ENCODE data around the gene RBM18.

RBM18 gene, protein sequence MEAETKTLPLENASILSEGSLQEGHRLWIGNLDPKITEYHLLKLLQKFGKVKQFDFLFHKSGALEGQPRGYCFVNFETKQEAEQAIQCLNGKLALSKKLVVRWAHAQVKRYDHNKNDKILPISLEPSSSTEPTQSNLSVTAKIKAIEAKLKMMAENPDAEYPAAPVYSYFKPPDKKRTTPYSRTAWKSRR

DNA sequence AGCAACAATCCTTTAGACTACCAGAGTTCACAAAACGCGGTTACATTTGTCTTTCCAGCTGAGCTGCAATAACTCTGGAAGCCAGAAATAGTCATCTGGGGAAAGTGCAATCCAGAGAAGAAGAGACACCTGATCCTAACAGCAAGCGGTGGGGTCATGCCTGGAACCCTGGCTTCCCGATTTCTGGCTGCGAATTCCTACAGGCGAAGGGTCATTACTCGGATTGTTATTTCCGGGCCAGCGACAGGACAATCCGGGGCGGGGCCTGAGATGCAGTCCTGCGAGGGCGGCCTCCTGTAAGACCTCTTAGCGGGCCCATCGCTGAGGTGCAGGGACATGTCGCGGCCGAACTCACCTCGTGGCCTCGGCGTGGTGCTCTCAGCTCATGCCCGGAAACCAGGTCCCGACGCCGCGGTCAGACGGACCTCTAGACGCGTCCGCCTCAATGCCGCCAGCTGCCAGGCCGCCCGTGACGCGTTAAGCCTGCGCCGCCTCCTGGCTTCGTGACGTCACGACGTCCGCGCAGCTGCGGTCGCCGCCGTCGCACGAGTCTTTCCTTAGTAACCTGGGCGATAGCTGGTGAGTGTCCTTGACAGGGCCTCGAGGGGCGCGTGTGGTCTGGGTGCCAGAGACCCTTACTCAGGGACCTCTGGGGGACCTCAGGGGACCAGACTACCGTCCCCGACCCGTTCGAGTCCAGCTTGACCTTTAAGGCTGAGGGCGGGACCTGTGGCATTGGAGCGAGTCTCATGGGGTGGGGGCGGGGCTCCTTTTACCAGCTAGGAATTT lies at the start of gene RBM18, which contains the start of gene MRRF:
Gene RBM18, minus strand, starts transcription at position 481 of the 789 bp plus-strand sequence. CDS start 3,348 bp downstream, outside the sequence.
Gene MRRF, plus strand, starts transcription at position 523 of the 789 bp plus-strand sequence. CDS start 6,010 bp downstream, outside the sequence.
- peak; percentile 91 for DNase-seq

- DNase-seq: no peak
These were observed 49.5 kb upstream of the RBM18 start for GRCh38 chr9:122314165-122314564.

DNA sequence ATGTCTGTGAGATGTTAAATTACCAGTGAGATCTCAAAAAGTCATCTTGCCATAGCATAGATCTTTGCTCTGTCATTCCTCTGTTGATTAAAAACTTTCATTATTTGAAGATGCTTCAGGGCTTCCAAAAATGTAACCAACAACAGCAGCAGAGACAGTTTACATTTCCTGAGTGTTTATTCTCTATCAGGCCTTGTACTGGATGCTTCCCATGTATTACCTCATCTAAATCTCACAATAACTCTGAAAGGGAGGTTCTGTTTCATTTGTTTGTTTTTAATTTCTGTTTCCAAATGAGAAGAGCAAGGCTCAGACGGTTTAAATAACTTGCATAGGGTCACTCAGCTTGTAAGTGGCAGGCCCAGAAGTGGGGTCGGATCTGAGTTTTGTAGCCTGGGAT lies 45.2 kb upstream of the RBM18 start:
- no peak for DNase-seq

- DNase-seq: no peak
These were observed 43.3 kb upstream of the RBM18 start for GRCh38 chr9:122307925-122308324.

DNA sequence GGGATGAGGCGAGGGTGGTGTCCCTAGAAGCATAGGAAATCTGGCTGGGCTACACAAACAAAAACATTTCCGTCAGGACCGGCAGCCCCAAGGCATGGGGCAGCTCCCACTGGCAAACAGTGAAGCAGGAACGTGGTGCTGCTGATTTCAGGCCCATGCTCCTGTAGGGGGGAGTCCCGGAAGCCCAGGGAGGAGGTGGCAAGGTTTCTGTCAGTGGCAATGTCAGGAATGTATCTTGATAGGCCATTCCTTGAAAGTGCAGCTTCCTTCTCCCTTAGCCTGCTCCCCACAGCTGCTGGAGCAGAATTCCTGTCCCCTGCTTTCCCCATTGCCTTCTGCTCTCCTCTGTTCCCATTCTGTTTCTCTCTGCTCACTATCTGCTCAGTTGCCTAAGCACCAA lies 42.4 kb upstream of the RBM18 start:
- DNase-seq: no peak

DNA sequence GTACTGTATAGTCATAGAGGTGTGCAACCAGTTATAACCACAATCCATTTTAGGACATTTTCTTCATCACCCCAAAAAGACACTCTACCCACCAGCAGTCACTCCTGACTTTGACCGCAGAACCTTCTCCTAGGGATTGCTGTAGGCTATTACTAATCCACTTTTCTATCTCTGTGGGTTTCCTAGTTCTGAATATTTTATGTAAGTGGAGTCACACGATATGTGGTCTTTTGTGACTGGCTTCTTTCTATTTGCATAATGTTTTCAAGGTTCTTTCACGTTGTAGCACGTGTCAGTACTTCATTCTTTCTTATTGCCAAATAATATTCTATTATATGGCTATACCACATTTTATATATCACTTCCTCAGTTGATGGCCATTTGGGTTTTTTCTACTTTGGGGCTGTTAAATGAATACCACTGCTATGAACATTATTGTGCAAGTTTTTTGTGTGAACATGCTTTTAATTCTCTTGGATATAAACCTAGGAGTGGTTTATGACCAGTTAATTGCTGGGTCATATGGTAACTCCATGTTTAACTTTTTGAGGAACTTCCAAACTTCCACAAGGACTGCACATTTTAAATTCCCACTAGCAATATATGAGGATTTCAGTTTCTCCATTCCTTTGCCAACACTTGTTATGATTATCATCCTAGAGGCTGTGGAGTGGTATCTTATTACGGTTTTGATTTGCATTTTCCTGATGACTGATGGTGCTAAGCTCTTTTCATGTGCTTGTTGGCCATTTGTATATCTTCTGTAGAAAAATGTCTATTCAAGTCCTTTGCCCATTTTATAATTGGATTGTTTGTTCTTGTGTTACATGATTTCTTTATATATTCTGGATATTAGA lies 37.8 kb upstream of the RBM18 start:
- DNase-seq: no peak

DNA sequence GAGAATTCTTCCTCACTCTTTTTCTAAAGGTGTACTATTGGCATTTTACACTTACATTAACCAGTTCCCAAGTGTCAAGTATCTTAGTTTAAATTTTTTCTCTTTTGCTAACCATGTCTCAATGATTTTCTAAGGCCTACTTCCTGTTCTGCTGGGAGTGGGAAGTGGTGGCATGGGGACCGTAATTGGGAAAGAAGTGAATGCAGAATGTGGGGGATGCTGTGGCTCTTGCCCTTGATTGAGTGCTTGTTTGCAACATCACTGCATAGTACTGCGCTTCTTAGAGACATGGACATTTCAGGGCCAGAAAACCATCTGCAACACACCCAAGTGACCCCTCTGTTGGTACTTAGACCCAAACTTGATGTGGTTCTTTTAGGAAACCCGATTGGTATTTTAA lies 32.9 kb upstream of the RBM18 start:
- DNase-seq: no peak

GRCh38 chr9:122294531-122294930 lies 29.9 kb upstream of the RBM18 start:
- DNase-seq: no peak

DNA sequence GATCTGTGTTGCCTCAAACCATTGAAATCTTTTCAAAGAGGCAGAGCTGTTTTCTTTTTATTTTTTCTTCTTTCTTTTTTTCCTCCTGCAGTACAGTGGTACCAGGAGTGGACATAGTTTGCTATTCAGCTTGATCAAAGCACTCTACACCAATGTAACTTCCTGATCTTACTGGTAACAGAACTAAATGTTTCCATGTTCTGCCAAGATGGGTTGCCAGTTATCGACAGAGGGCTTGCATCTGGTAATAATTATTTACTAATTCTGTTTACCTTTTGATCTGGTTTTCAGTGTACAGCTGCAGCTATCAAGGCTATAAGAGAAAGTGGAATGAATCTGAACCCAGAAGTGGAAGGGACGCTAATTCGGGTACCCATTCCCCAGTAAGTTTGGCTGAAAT lies 26.8 kb upstream of the RBM18 start:
- DNase-seq: no peak

DNA sequence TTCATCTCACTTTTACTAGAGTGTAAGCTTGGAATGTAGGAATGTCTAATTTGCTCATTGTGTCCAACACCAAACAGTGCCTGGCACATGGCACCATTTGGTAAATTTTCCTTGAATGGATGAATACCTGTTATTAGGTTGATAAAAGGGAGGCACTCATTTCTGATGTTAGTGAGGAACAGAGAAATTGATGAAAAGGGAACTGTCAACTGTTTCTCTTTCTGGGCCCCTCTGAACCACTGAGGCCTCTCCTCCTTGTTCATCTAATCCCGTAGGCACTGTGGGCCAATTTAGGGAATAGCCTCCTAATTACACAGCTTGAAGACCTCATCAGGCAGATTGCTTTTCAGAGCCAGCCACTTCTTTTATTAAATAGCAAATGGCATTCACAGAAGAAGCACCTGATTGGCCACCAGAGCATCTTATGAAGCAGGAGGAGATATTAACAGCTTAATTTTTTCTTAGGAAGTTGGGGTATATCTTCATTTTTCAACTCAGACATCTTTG lies 22.6 kb upstream of the RBM18 start:
- no peak for DNase-seq

GRCh38 chr9:122286764-122287163 lies 22.1 kb upstream of the RBM18 start:
- no peak for DNase-seq

DNA sequence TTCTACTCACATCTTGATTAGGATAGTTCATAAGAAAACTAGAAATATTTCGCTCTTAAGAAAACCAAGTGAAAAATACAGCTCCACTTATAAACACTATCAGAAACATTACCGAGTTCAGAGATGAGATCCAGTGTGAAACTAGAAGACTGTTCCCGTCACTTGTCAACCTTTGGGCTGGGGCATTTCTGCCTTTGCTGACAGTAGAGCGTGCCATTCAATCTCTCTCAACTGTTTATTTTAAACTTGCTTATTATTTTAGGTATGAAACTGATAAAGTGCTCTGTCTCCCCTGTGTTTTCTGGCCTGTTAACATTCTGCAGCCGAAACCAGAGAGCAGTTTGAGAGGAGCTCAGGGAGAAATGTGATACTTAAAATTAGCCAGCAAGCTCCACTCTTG lies 16.7 kb upstream of the RBM18 start:
- DNase-seq: no peak

DNA sequence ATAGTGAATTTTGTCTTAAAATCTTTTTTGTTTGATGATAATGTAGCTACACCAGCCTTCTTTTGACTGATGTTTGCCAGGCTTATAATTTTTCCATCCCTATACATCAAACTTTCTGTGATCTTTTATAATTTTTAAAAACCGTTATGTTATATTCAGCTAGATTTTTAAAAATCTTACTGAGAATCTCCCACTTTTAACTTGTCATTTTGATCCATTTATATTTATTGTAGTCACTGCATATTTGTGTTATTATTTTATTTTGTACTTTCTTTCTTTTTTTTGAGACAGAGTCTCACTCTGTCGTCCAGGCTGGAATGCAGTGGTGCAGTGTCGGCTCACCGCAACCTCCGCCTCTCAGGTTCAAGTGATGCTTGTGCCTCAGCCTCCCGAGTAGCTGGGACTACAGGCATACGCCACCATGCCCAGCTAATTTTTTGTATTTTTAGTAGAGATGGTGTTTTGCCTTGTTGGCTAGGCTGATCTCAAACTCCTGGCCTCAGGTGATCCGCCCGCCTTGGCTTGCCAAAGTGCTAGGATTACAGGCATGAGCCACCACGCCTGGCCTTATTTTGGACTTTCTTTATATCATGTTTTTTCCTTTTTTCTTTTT lies 12.8 kb upstream of the RBM18 start:
- DNase-seq: no peak

GRCh38 chr9:122276096-122276495 lies 11.5 kb upstream of the RBM18 start:
- DNase-seq: no peak

GRCh38 chr9:122274055-122274454 lies 9.4 kb upstream of the RBM18 start:
- no peak for DNase-seq

GRCh38 chr9:122268041-122268814 lies 3.6 kb upstream of the RBM18 start:
- DNase-seq: no peak

DNA sequence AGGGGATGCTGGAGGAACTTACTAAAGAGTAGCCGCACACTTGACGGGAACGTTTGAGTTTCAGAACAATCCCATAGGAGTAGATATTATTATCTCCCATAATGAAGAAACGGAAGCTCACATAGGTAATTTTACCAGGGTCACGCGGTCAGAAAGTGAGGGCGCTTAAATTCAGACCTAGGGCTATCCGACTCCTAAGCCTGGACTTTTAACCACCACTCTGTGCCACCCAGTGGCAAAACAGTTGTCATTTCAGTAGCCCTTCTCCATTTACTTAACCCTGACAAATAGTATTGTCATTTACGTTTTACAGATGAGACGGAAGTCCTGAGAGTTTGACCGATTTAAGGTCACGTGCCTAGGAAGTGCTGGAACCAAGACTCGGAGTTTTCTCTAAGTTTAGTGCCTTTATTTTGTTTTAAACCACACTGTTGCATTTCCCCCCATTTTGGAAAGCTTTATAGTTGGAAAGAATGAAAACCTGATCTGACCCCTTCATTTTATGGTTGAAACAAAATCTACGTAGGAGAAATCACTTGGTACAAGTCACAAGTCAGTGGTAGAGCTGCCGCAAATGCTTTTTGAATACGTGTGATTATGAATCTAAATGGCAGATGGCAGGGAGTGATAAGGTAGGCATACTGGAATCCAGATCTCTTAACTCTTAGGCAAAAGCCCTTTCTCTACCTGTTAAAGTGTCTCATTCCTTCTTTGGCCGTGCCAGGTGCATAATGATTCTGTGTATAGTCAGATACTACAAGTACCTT lies 692 bp upstream of the RBM18 start:
- no peak for DNase-seq

- no peak for DNase-seq
These were observed 816 bp downstream of the RBM18 start for GRCh38 chr9:122263699-122264349.

- DNase-seq: no peak
These were observed 2.6 kb downstream of the RBM18 start for GRCh38 chr9:122262073-122262472.

GRCh38 chr9:122261469-122261881 lies 3.2 kb downstream of the RBM18 start:
- no peak for DNase-seq

Data from stimulated activated CD4-positive, alpha-beta T cell treated with anti-CD3 and anti-CD28 coated beads, Interleukin-1b, Interleukin-23, amount 100 ng/mL, for 48 hours (primary cell).